ENCODE data around the gene GMIP.
"Not testable (repeated sequence)": the region's sequence is repeated elsewhere in the genome, so short reads cannot be mapped to it uniquely, and the experiment has no call there.

Gene GMIP

GRCh38 chr19:19643158-19644053 lies at the start of gene GMIP:
Gene GMIP, minus strand, starts transcription at chr19:19643657. Its CDS starts 128 bp downstream, at chr19:19643529.
- peak; percentile 88 to 91 for DNase-seq

GRCh38 chr19:19691683-19692082 lies 48.2 kb upstream of the GMIP start:
- no peak for DNase-seq

- DNase-seq: peak in 1 of 2 donors; percentile 20
These were observed 45.6 kb upstream of the GMIP start for GRCh38 chr19:19689023-19689422.

- peak in 1 of 2 donors; percentile 13 for DNase-seq
These were observed 43.6 kb upstream of the GMIP start for GRCh38 chr19:19687090-19687489.

- DNase-seq: no peak
These were observed 43.1 kb upstream of the GMIP start for GRCh38 chr19:19686580-19686979.

- DNase-seq: not testable (repeated sequence)
These were observed 42.7 kb upstream of the GMIP start for GRCh38 chr19:19686119-19686518.

GRCh38 chr19:19679176-19680073 lies 36.0 kb upstream of the GMIP start:
- DNase-seq: no peak

GRCh38 chr19:19677579-19677978 lies 34.1 kb upstream of the GMIP start:
- DNase-seq: no peak

GRCh38 chr19:19674315-19674714 lies 30.9 kb upstream of the GMIP start:
- DNase-seq: no peak

- DNase-seq: no peak
These were observed 29.4 kb upstream of the GMIP start for GRCh38 chr19:19672816-19673215.

- DNase-seq: no peak
These were observed 26.7 kb upstream of the GMIP start for GRCh38 chr19:19670070-19670551.

GRCh38 chr19:19668230-19669012 lies 25.0 kb upstream of the GMIP start, which contains the start of gene ZNF101:
Gene ZNF101, plus strand, starts transcription at chr19:19668839. Its CDS starts 125 bp downstream, at chr19:19668964.
- DNase-seq: peak; percentile 96

- DNase-seq: not testable (repeated sequence)
These were observed 22.0 kb upstream of the GMIP start for GRCh38 chr19:19665420-19665948.

GRCh38 chr19:19663256-19664120 lies 20.0 kb upstream of the GMIP start, which contains the start of gene ATP13A1:
Gene ATP13A1, minus strand, starts transcription at chr19:19663676. Its CDS starts 10 bp downstream, at chr19:19663666.
- peak; percentile 90 to 92 for DNase-seq

- no peak for DNase-seq
These were observed 19.4 kb upstream of the GMIP start for GRCh38 chr19:19662871-19663255.

GRCh38 chr19:19662344-19662743 lies 18.9 kb upstream of the GMIP start:
- no peak for DNase-seq

GRCh38 chr19:19661675-19662251 lies 18.3 kb upstream of the GMIP start:
- DNase-seq: peak; percentile 32 to 49

- DNase-seq: no peak
These were observed 17.8 kb upstream of the GMIP start for GRCh38 chr19:19661141-19661674.

GRCh38 chr19:19659646-19660245 lies 16.3 kb upstream of the GMIP start:
- no peak for DNase-seq

- DNase-seq: no peak
These were observed 13.9 kb upstream of the GMIP start for GRCh38 chr19:19657397-19657783.
